CD14-positive monocyte (primary cell): ENCODE measurements around the gene RARB. TPM values are rescaled to one million over a fixed set of nuclear protein-coding genes. Genes with fewer than 3 reads are reported as not detected.

Experiments used
- DNase-seq, 3 donors: peaks; one replicate each; pipeline ENCODE4 v3.0.0-alpha.2; 2011 to 2022
- H2AFZ ChIP-seq: 2 replicates; pipeline ENCODE4 v1.6.0; 2012; ENCODE audit warnings: mild to moderate bottlenecking, low read depth, low read length, inconsistent platforms; ENCODE audit not compliant: insufficient read depth, poor library complexity, severe bottlenecking
- H3K27ac ChIP-seq, 2 donors: 1 replicate in 1 of 2; 2 replicates in 1 of 2; pipeline ENCODE4 v1.5.1; 2012 to 2013; ENCODE audit warnings: low read length in 2 of 2, control low read depth in 1 of 2, inconsistent platforms in 1 of 2, low read depth in 1 of 2, mild to moderate bottlenecking in 1 of 2
- H3K27me3 ChIP-seq, 2 donors: one replicate each; pipeline versions ENCODE4 v1.6.0 to v1.6.1; 2011 to 2013; ENCODE audit warnings: low read length in 2 of 2; ENCODE audit not compliant: control insufficient read depth in 2 of 2, insufficient read depth in 2 of 2
- H3K36me3 ChIP-seq, 2 donors: replicated peaks in 1 of 2; 1 replicate in 1 of 2; 2 replicates in 1 of 2; pipeline versions ENCODE4 v1.5.1 to v1.6.1; 2012 to 2013; ENCODE audit warnings: low read length in 2 of 2, control low read depth in 1 of 2, inconsistent platforms in 1 of 2, mild to moderate bottlenecking in 1 of 2; ENCODE audit not compliant: insufficient read depth in 2 of 2, control insufficient read depth in 1 of 2
- H3K4me1 ChIP-seq, 2 donors: 1 replicate in 1 of 2; 2 replicates in 1 of 2; pipeline versions ENCODE4 v1.5.1 to v1.6.1; 2012 to 2013; ENCODE audit warnings: low read length in 2 of 2, control low read depth in 1 of 2, inconsistent platforms in 1 of 2, mild to moderate bottlenecking in 1 of 2, moderate library complexity in 1 of 2; ENCODE audit not compliant: insufficient read depth in 2 of 2, control insufficient read depth in 1 of 2
- H3K4me2 ChIP-seq: replicated peaks from 2 replicates; pipeline ENCODE3; 2012; ENCODE audit warnings: low read length, moderate library complexity, mild to moderate bottlenecking; ENCODE audit not compliant: poor library complexity, severe bottlenecking; ENCODE audit errors: extremely low read depth
- H3K4me3 ChIP-seq, 3 experiments: fragments of 200-600 bp in 1 of 3; sonication (generic) in 1 of 3; replicated peaks in 1 of 3; 1 replicate in 2 of 3; 2 replicates in 1 of 3; pipeline ENCODE4 v1.5.1; 2011 to 2013; ENCODE audit warnings: low read length in 3 of 3, mild to moderate bottlenecking in 3 of 3, control low read depth in 2 of 3, low read depth in 2 of 3, inconsistent platforms in 1 of 3, moderate library complexity in 1 of 3
- H3K79me2 ChIP-seq: 2 replicates; pipeline ENCODE4 v1.6.0; 2012; ENCODE audit warnings: mild to moderate bottlenecking, control low read depth, inconsistent platforms, low read length, moderate library complexity; ENCODE audit not compliant: insufficient read depth
- H3K9ac ChIP-seq: 2 replicates; pipeline ENCODE4 v1.6.0; 2017; ENCODE audit warnings: low read length, mild to moderate bottlenecking; ENCODE audit not compliant: insufficient read depth, poor library complexity, severe bottlenecking
- H3K9me3 ChIP-seq, 2 donors: replicated peaks in 1 of 2; 1 replicate in 1 of 2; 2 replicates in 1 of 2; pipeline versions ENCODE4 v1.5.1 to v1.6.1; 2012 to 2013; ENCODE audit warnings: low read length in 2 of 2, control low read depth in 1 of 2; ENCODE audit not compliant: control insufficient read depth in 1 of 2, insufficient read depth in 1 of 2
- H4K20me1 ChIP-seq: 2 replicates; pipeline ENCODE4 v1.6.0; 2012; ENCODE audit warnings: mild to moderate bottlenecking, low read length, control low read depth, moderate library complexity; ENCODE audit not compliant: insufficient read depth
- H3K27ac Mint-ChIP-seq, 7 donors: one replicate each; pipeline ENCODE4 v1.8.0; 2020; ENCODE audit warnings: mild to moderate bottlenecking in 7 of 7, mixed read lengths in 7 of 7, moderate library complexity in 6 of 7, inconsistent platforms in 2 of 7
- H3K27me3 Mint-ChIP-seq, 3 donors: one replicate each; pipeline ENCODE4 v1.8.0; 2021 to 2022; ENCODE audit warnings: low read depth in 3 of 3, mild to moderate bottlenecking in 3 of 3, mixed read lengths in 3 of 3, moderate library complexity in 3 of 3, inconsistent platforms in 1 of 3
- H3K36me3 Mint-ChIP-seq, 2 donors: one replicate each; pipeline ENCODE4 v1.8.0; 2020; ENCODE audit warnings: mixed read lengths in 2 of 2, inconsistent platforms in 1 of 2, mild to moderate bottlenecking in 1 of 2
- H3K4me1 Mint-ChIP-seq: one replicate; pipeline ENCODE4 v1.8.0; 2020; ENCODE audit warnings: mild to moderate bottlenecking, mixed read lengths
- H3K4me3 Mint-ChIP-seq, 2 donors: one replicate each; pipeline ENCODE4 v1.8.0; 2020; ENCODE audit warnings: mild to moderate bottlenecking in 2 of 2, mixed read lengths in 2 of 2, moderate library complexity in 1 of 2
- H3K9me3 Mint-ChIP-seq, 7 donors: one replicate each; pipeline ENCODE4 v1.8.0; 2020 to 2022; ENCODE audit warnings: mixed read lengths in 7 of 7, mild to moderate bottlenecking in 6 of 7, moderate library complexity in 6 of 7, inconsistent platforms in 2 of 7
- CTCF ChIP-seq: fragments of 200-600 bp; IDR thresholded peaks from one replicate; pipeline ENCODE4 v1.8.0; 2022; ENCODE audit warnings: antibody characterized with exemption, mild to moderate bottlenecking
- WGBS: methylation state at CpG from one replicate; pipeline ENCODE4 v1.1.5; 2013; ENCODE audit warnings: missing lambda C conversion rate; ENCODE audit not compliant: insufficient coverage; 5-methylcytosine and 5-hydroxymethylcytosine counted together
- intact Hi-C, 2 donors: fragments of 100-400 bp; cut with micrococcal nuclease; formaldehyde crosslinking; loops; one replicate each; pipeline versions ENCODE4 v1.15.0 to v1.15.1; 2023
- polyA plus RNA-seq, 3 donors: library from polyadenylated mRNA; depleted of rRNA in 1 of 3; unstranded in 2 of 3; stranded (reverse) in 1 of 3; fragments of 300-500 nt in 2 of 3; fragments of >200 nt in 1 of 3; fragmentation: Illumina TruSeq in 2 of 3; gene quantifications; 1 replicate in 2 of 3; 2 replicates in 1 of 3; pipeline ENCODE4 v1.2.3, GENCODE V29; 2012 to 2021

RARB gene
- polyA plus RNA-seq, 3 donors = not detected

- Histone ChIP-seq H3K4me3 (no peak overlapping the region), H3K27me3 (no peaks in the 10 kb centered on the region), H3K4me1 (no peaks in the 10 kb centered on the region), H3K36me3 (no peaks in the 10 kb centered on the region), H4K20me1 (no peaks in the 10 kb centered on the region), H3K9ac (no peak overlapping the region), H3K79me2 (no peaks in the 10 kb centered on the region), H3K27ac (no peak overlapping the region), H3K4me2 (no peak overlapping the region), H2AFZ (no peak overlapping the region), H3K9me3 (no peaks in the 10 kb centered on the region)
- no peak for TF ChIP-seq CTCF
- peaks cover 0 to 6% (median 4%) of the 10 kb centered on the region in 3 donors for H3K27me3 Mint-ChIP-seq
- intact Hi-C loops = no loop called here
- DNase-seq = no peak
- WGBS = no CpG with 5 or more reads among the region's 1 CpG
- H3K4me3 Mint-ChIP-seq = no peak overlapping the region
- H3K36me3 Mint-ChIP-seq = no peaks in the 10 kb centered on the region
- H3K27ac Mint-ChIP-seq = no peak overlapping the region
- H3K9me3 Mint-ChIP-seq = no peaks in the 10 kb centered on the region
- H3K4me1 Mint-ChIP-seq = peaks cover 8% of the 10 kb centered on the region
Measured at GRCh38 chr3:25474052-25474451, 46.0 kb downstream of the RARB start.

DNA sequence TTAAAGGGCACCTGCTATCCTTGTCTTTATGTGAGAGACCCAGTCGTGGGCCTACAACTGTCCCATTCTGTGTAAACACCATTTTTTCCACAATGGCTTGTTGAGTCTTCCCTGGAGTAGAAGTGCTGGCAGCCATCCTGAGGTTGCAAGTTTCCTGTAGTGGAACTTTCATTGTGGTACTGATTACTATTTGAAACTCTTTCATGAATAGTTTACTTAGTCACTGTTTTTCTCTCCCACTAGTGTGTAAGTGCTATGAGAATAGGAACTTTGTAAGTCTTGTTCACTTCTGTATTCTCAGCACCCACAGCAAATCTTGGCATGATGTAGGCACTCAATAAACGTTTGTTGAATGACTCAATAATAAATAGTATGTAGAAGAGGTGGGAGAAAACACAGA lies 48.6 kb downstream of the RARB start:
- WGBS = no CpG with 5 or more reads among the region's 2 CpGs
- Histone ChIP-seq H3K4me1 (no peaks in the 10 kb centered on the region), H3K79me2 (no peaks in the 10 kb centered on the region), H3K27ac (no peak overlapping the region), H2AFZ (no peak overlapping the region), H4K20me1 (no peaks in the 10 kb centered on the region), H3K27me3 (no peaks in the 10 kb centered on the region), H3K4me2 (no peak overlapping the region), H3K36me3 (no peaks in the 10 kb centered on the region), H3K9ac (no peak overlapping the region), H3K9me3 (no peaks in the 10 kb centered on the region), H3K4me3 (no peak overlapping the region)
- H3K27me3 Mint-ChIP-seq = peaks cover 0 to 4% (median 4%) of the 10 kb centered on the region in 3 donors
- no peak overlapping the region for H3K4me3 Mint-ChIP-seq
- H3K27ac Mint-ChIP-seq = no peak overlapping the region
- intact Hi-C loops = no loop called here
- no peaks in the 10 kb centered on the region for H3K36me3 Mint-ChIP-seq
- H3K4me1 Mint-ChIP-seq = peaks cover 3% of the 10 kb centered on the region
- no peak for DNase-seq
- no peaks in the 10 kb centered on the region for H3K9me3 Mint-ChIP-seq
- TF ChIP-seq CTCF = no peak
